Panc1 (cell line): ENCODE measurements around the gene OR52B6.
A peak's percentile ranks its signal among the peaks of the same experiment; 100 is the strongest.

Experiments
- POLR2AphosphoS5 ChIP-seq: IDR thresholded peaks from 2 replicates; pipeline ENCODE4 v1.6.1; 2012; ENCODE audit warnings: mild to moderate bottlenecking, low read depth, low read length, moderate library complexity
- SIN3A ChIP-seq: IDR thresholded peaks from 2 replicates; pipeline ENCODE4 v1.6.1; 2012; ENCODE audit warnings: low read depth, mild to moderate bottlenecking, low read length, moderate library complexity, borderline replicate concordance; ENCODE audit not compliant: insufficient read depth
- TCF7L2 ChIP-seq: IDR thresholded peaks from 2 replicates; pipeline ENCODE4 v1.6.1; 2011; ENCODE audit warnings: mild to moderate bottlenecking, low read depth, low read length, inconsistent platforms
- TF ChIP-seq, protein P1 (sequence below): fragments of 450-650 bp; IDR thresholded peaks from 2 replicates; pipeline ENCODE4 v1.5.1; 2017; ENCODE audit warnings: mild to moderate bottlenecking
- TF ChIP-seq, protein P2 (sequence below), 2 experiments: IDR thresholded peaks; 2 replicates each; pipeline ENCODE4 v1.6.1; 2011 to 2012; ENCODE audit warnings: low read depth in 2 of 2, control low read depth in 1 of 2, low read length in 1 of 2, mild to moderate bottlenecking in 1 of 2, moderate library complexity in 1 of 2; ENCODE audit not compliant: insufficient read depth in 1 of 2

DNA sequence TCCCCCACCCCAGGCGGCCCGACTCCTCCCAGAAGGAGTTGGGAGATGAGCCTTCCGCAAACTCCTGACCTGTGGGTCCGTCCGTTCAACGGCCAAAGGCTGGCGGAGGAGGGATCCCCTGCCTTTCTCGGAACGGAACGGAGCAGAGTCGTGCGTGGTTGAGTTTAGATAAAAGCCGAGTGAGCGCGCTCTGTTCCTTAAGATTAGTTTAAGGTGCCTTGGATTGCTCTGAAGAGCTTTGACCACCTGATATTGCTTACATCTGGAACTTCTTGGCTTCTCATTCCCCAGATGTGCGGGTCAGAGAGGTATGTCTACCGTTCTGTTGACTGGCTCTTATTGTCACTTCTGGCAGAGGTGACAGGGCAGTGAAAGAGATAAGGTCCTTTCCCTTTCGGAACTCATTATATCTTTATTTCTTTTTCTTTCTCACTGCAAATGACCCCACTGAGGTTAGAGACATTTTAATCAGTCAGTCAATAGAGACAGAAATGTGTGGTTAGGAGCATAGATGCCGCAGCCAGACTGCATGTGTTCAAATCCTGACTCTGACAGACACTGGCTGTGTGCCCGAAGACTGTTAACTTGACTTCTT lies 16.0 kb downstream of the OR52B6 start, which contains the start of gene TRIM6:
- TF ChIP-seq, protein P1, sequence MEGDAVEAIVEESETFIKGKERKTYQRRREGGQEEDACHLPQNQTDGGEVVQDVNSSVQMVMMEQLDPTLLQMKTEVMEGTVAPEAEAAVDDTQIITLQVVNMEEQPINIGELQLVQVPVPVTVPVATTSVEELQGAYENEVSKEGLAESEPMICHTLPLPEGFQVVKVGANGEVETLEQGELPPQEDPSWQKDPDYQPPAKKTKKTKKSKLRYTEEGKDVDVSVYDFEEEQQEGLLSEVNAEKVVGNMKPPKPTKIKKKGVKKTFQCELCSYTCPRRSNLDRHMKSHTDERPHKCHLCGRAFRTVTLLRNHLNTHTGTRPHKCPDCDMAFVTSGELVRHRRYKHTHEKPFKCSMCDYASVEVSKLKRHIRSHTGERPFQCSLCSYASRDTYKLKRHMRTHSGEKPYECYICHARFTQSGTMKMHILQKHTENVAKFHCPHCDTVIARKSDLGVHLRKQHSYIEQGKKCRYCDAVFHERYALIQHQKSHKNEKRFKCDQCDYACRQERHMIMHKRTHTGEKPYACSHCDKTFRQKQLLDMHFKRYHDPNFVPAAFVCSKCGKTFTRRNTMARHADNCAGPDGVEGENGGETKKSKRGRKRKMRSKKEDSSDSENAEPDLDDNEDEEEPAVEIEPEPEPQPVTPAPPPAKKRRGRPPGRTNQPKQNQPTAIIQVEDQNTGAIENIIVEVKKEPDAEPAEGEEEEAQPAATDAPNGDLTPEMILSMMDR = no peak
- TF ChIP-seq POLR2AphosphoS5 (peak; percentile 74), TCF7L2 (no peak), SIN3A (peak; percentile 56; the same call in 1 of the 2 replicates)
- TF ChIP-seq, protein P2, sequence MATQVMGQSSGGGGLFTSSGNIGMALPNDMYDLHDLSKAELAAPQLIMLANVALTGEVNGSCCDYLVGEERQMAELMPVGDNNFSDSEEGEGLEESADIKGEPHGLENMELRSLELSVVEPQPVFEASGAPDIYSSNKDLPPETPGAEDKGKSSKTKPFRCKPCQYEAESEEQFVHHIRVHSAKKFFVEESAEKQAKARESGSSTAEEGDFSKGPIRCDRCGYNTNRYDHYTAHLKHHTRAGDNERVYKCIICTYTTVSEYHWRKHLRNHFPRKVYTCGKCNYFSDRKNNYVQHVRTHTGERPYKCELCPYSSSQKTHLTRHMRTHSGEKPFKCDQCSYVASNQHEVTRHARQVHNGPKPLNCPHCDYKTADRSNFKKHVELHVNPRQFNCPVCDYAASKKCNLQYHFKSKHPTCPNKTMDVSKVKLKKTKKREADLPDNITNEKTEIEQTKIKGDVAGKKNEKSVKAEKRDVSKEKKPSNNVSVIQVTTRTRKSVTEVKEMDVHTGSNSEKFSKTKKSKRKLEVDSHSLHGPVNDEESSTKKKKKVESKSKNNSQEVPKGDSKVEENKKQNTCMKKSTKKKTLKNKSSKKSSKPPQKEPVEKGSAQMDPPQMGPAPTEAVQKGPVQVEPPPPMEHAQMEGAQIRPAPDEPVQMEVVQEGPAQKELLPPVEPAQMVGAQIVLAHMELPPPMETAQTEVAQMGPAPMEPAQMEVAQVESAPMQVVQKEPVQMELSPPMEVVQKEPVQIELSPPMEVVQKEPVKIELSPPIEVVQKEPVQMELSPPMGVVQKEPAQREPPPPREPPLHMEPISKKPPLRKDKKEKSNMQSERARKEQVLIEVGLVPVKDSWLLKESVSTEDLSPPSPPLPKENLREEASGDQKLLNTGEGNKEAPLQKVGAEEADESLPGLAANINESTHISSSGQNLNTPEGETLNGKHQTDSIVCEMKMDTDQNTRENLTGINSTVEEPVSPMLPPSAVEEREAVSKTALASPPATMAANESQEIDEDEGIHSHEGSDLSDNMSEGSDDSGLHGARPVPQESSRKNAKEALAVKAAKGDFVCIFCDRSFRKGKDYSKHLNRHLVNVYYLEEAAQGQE (IDR thresholded peaks at IDR 0.05; ENCODE audit: insufficient read depth in 1 of 2, low read depth in 2 of 2, low read length in 1 of 2) = 0 out of 4 replicates have a peak, but pooled peaks of 1 of the 2 experiments have one; percentile 21
